IPS-18a (cell line): ENCODE measurements around the gene MXD1.

Source experiments
- H3K27ac ChIP-seq: one replicate; pipeline ENCODE4 v1.5.1; 2013; ENCODE audit warnings: low read length
- H3K27me3 ChIP-seq: one replicate; pipeline ENCODE4 v1.6.1; 2013; ENCODE audit warnings: mild to moderate bottlenecking, low read length; ENCODE audit not compliant: control insufficient read depth, insufficient read depth
- H3K36me3 ChIP-seq: one replicate; pipeline ENCODE4 v1.6.1; 2013; ENCODE audit warnings: low read depth, low read length; ENCODE audit not compliant: control insufficient read depth
- H3K4me1 ChIP-seq: one replicate; pipeline ENCODE4 v1.6.1; 2013; ENCODE audit warnings: low read depth, low read length; ENCODE audit not compliant: control insufficient read depth
- H3K4me3 ChIP-seq: one replicate; pipeline ENCODE4 v1.5.1; 2013; ENCODE audit warnings: low read length
- H3K9ac ChIP-seq: one replicate; pipeline ENCODE4 v1.6.1; 2013; ENCODE audit warnings: mild to moderate bottlenecking, low read length, moderate library complexity
- H3K9me3 ChIP-seq: one replicate; pipeline ENCODE4 v1.6.1; 2013; ENCODE audit warnings: low read depth, low read length; ENCODE audit not compliant: control insufficient read depth

MXD1 gene

DNA sequence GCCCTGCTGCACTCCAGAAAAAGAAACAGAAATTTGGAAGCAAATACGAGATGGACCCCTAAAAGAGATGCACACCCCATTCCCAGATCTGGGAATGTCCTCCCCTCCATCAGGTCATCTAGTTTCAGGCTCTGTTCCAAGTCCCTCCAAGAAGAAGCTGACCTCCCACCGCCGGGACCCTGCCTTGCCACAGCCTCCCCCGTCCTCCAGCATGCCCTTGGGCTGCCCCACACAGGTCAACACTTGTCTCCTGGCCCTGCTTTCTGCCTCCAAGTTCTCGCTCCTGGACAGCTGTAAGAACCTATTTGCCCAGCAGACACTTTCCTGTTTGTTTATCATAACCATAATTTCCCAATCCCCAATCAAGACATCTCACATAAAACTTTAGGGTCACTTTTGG lies 44.5 kb downstream of the MXD1 start:
- Histone ChIP-seq H3K9ac (no peak overlapping the region), H3K27ac (no peak overlapping the region), H3K4me1 (peaks cover 7% of the 10 kb centered on the region), H3K9me3 (no peaks in the 10 kb centered on the region), H3K4me3 (no peak overlapping the region), H3K27me3 (no peaks in the 10 kb centered on the region), H3K36me3 (no peaks in the 10 kb centered on the region)

DNA sequence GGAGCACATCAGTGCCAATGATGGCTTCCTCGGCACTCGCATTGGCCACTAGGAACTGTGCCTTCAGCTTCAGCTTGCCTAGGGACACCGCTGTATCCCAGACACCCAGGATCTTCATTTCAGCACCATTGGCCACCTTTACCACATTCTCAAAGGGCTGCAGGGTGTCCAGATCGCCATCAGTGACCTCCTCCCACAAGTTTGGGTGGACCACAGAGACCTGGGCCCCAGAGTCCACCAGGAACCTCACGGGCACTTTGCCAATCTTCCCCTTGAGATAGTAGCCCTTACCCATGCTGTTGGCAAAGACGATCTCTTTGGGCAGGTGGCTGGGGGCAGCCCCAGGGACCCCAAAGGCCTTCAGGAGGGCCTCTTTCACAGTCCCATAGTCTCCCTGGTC lies 45.9 kb downstream of the MXD1 start:
- Histone ChIP-seq H3K27ac (no peak overlapping the region), H3K36me3 (no peaks in the 10 kb centered on the region), H3K4me1 (peaks cover 7% of the 10 kb centered on the region), H3K27me3 (no peaks in the 10 kb centered on the region), H3K9ac (no peak overlapping the region), H3K9me3 (no peaks in the 10 kb centered on the region), H3K4me3 (no peak overlapping the region)

DNA sequence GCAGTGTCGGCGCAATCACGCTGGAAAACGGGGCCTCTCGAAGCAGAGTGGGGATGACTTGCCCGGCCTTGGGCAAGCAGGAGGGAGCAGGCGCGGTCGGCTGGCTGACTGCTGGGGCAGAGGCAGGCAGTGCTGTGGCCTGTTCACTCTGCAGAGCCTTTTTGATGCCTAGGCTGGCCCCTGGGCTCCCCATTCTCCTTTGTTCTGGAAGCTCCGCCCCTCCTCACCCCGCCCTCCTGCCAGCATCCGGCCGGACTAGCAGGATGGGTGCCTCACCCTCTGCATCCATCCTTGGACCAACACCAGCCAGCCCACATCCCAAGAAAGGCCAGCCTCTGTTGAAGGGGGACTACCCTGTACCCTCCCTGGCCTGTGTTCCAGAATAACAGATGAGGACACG lies 46.6 kb downstream of the MXD1 start, which contains the start of gene ASPRV1:
Gene ASPRV1, minus strand, starts transcription at position 136 of the 400 bp plus-strand sequence. CDS start 195 bp downstream, outside the sequence.
- Histone ChIP-seq H3K9me3 (no peaks in the 10 kb centered on the region), H3K36me3 (no peaks in the 10 kb centered on the region), H3K27ac (no peak within 1 kb of the TSS), H3K4me3 (no peak within 1 kb of the TSS), H3K27me3 (no peaks in the 10 kb centered on the region), H3K4me1 (peaks cover 7% of the 10 kb centered on the region), H3K9ac (no peak within 1 kb of the TSS)

DNA sequence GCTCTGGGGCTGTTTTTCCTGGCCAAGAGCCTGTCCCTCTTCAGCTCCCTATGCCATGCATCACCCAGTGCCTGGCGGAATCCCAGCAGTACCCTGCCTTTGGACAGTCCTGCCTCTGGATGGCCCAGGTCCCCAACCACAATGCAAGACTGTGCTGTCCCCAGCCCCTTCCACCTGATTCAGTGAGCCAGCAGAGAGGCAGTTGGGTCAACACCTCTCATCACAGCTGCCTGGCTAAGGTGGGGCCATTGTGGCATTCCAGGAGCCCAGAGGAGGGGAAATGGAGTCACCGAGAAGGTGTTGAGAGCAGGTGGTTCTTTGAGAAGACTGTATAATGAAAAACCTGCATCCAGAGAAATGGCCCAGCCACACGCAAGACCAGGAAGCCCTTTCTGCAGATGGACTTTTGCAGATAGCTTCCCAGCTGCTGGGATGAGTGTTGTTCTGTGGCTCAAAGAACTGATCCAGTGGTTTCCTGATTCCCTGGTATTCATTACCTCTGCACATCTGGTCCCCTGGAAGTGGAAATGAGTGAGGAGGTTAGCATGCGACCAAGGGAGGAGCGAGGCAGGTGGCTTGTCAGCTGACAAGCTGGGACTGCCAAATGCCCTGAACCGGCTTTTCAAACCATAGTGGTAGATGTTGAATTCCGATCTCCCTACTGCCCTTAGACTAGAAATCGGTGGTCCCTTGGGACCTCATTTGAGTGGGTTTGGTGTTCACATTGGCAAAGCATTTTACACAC lies 48.2 kb downstream of the MXD1 start:
- H3K36me3 ChIP-seq, result no peaks in the 10 kb centered on the region

DNA sequence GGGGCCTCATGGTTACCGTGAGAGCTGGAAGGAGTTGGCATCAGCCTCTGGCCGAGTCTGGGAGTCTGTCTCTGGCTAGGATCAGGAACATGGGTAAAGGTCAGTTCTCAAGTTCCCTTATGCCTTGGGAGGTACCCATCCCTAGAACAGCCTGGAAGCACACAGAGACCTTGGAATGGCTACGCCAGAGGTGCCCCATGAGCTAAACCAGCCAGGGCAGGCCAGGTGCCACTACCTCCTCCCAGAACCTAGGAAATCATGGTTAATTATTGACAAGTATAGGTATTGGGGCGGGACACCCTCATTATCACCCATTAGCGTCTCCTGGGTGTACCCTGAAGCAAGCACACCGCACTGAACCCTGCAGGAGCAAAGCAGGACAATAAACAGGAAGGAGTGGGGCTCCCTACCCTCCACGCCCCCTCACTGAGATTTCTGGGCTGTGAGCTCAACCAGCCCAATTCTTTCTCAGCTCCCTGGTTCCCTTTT lies 49.5 kb downstream of the MXD1 start:
- no peak overlapping the region for H3K9ac ChIP-seq
- H3K27ac ChIP-seq, result no peak overlapping the region
- no peak overlapping the region for H3K4me3 ChIP-seq
- no peaks in the 10 kb centered on the region for H3K9me3 ChIP-seq
- H3K27me3 ChIP-seq, result no peaks in the 10 kb centered on the region
- no peaks in the 10 kb centered on the region for H3K36me3 ChIP-seq
- H3K4me1 ChIP-seq, result peaks cover 7% of the 10 kb centered on the region

More for the DNA sequence above, 48.2 kb downstream of the MXD1 start:
- Histone ChIP-seq H3K4me1 (peaks cover 7% of the 10 kb centered on the region), H3K27ac (no peak overlapping the region), H3K9ac (no peak overlapping the region), H3K27me3 (no peaks in the 10 kb centered on the region), H3K4me3 (no peak overlapping the region), H3K9me3 (no peaks in the 10 kb centered on the region)

DNA sequence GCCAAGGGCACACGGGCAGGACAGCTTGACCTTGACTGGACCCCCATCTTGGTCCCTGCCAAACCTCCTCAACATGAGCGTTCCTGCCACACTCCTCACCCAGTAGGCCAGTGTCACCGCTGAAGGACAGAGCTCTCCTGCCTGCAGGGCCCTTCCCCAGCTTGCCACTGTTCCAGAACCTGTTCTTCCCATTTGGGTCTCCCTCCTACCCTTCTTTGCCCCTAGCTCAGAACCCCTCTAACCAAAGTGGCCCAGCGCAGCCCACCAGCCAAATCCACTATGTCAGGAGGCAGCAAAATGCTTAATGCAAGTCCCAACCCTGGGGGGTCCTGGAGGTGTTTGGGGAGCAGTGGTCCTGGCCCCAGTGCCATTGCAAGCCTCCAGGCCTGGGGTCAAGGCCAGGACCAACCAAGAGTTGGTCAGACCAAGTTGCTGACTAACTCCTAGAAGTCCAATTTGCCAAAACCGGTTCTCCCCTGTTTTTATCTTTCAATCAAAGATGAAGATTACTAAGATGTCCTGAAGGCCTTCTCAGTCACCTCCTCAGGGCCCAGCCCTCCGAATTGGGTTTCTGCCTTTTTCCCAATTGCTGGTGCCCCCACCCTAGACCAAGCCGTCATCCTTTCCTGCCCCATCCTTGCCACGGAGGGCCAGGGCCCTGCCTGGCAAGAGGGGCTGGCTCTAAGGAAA lies 51.0 kb downstream of the MXD1 start:
- Histone ChIP-seq H3K27ac (no peak overlapping the region), H3K9ac (no peak overlapping the region), H3K4me1 (peaks cover 7% of the 10 kb centered on the region), H3K9me3 (no peaks in the 10 kb centered on the region), H3K4me3 (no peak overlapping the region), H3K36me3 (no peaks in the 10 kb centered on the region), H3K27me3 (no peaks in the 10 kb centered on the region)

DNA sequence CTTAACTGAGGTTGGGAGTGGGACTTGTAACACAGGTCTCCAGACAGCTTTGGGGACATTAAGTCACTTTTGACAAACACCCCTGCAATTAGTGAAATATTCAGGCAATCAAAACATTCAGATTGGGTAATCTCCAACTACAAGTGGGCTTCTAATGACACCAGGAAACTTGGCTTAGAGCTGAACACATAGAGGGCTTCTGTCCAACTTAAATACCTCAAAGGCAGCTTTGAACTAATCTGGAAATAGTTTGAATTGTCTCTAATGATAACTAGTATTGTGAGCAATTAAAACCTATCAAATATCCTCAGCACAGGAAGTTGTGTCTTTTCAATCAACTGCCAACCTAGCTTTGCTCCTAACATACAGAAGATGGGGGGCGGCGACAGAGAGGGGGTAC lies 51.6 kb downstream of the MXD1 start:
- Histone ChIP-seq H3K27ac (no peak overlapping the region), H3K27me3 (no peaks in the 10 kb centered on the region), H3K36me3 (no peaks in the 10 kb centered on the region), H3K9me3 (no peaks in the 10 kb centered on the region), H3K9ac (no peak overlapping the region), H3K4me3 (no peak overlapping the region), H3K4me1 (peaks cover 7% of the 10 kb centered on the region)

DNA sequence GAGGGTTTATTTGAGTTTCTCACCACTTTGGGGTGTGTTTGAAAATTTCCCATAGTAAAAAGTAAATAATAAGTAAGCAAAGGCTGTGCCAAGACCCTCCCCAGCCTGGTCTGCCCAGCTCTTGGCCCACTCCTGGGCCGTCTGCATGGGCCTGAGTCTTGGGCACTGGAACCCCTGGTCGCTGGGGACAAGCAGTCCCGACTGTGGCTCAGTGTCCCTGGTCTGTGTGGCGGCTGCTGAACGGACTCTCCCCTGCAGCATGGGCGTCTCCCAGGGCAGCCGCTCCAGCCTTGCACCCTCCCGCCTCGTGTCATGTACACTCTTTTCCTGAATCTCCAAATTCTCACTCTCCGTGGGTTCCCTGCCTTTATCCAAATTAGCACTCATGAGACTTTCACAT lies 53.7 kb downstream of the MXD1 start:
- Histone ChIP-seq H3K4me3 (no peak overlapping the region), H3K27ac (no peak overlapping the region), H3K9ac (no peak overlapping the region), H3K9me3 (no peaks in the 10 kb centered on the region), H3K27me3 (no peaks in the 10 kb centered on the region), H3K4me1 (peaks cover 5% of the 10 kb centered on the region), H3K36me3 (no peaks in the 10 kb centered on the region)

DNA sequence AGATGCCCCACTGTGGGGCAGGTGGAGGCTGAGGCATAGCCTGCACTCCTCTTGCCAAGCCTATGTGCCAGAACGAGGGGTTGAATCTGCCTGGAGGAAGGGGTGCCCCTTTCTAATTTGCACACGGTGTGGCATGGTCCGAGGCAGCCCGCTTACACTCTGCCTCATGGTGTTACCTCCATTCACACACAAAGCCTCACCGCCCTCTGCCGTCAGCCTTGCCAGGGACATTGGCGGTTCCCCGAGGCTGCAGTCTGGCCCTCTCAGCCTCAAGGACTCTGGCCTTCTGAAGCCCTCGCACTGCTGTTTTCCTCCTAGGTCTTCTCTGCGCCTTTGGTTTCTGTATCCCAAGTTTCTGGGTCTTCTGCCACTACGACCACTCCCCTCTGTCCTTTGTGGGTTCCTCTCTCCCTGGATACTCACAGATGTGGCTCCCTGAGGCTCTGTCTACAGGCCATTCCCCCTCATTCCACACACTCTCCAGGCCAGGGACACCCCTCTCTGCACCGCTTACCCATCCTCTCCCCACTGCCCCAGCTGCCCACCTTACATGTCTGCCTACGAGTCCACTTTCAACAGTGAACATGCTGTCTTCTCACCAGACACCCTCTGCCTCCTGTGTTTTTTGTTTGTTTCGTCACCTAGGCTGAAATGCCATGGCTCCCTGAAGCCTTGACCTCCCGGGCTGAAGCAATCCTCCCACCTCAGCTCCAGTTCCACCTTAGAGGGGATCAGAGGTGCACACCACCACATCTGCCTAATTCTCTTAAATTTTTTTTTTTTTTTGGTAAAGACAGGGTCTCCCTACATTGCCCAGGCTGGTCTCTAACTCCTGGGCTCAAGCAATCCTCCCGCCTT lies 54.4 kb downstream of the MXD1 start:
- no peak overlapping the region for H3K9ac ChIP-seq
- H3K27me3 ChIP-seq, result no peaks in the 10 kb centered on the region
- H3K36me3 ChIP-seq, result no peaks in the 10 kb centered on the region
- H3K9me3 ChIP-seq, result no peaks in the 10 kb centered on the region
- no peak overlapping the region for H3K27ac ChIP-seq
- H3K4me1 ChIP-seq, result no peaks in the 10 kb centered on the region
- no peak overlapping the region for H3K4me3 ChIP-seq

DNA sequence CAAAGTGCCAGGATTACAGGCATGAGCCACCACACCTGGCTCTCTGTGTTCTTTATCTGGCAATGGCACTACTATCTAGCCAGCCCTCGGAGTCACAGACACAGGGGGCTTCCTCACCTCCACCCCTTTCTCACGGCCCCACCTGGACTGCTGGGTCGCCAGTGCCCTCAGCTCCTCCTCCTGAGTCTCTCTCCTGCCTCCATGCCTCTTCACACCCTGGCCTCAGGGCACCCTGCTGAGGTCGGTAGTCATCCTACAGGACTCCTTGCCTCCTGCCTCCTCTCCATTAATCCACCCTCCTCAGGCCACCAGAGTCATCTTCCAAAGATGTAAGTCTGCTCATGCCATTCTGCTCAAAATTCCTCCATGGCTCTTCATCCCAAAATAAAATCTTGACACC lies 55.1 kb downstream of the MXD1 start:
- no peaks in the 10 kb centered on the region for H3K27me3 ChIP-seq
- H3K9me3 ChIP-seq, result no peaks in the 10 kb centered on the region
- no peak overlapping the region for H3K27ac ChIP-seq
- H3K4me3 ChIP-seq, result no peak overlapping the region
- no peaks in the 10 kb centered on the region for H3K4me1 ChIP-seq
- no peak overlapping the region for H3K9ac ChIP-seq
- H3K36me3 ChIP-seq, result no peaks in the 10 kb centered on the region

DNA sequence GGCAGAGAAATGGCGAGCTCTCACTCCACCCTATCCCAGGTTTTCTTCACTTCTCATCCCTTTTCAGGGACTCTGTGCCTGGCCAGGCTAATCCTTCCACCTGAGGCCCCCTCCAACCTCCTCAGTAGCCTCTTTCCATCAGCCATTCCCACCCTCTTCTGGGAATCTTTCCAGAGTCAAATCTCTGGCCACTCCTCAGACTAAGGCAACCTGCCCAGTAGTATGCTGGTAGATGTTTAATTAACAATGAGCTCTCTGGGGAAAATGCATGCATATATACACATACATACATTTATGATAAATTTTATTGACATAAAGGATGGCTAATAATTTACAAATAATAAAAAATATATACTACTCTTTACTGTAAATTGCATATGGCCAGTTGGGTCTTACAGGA lies 57.9 kb downstream of the MXD1 start:
- Histone ChIP-seq H3K9ac (no peak overlapping the region), H3K4me1 (no peaks in the 10 kb centered on the region), H3K27me3 (no peaks in the 10 kb centered on the region), H3K4me3 (no peak overlapping the region), H3K27ac (no peak overlapping the region), H3K9me3 (no peaks in the 10 kb centered on the region), H3K36me3 (no peaks in the 10 kb centered on the region)
